PC-3 (cell line): ENCODE measurements around the gene CAMTA1. TPM values are rescaled to one million over a fixed set of nuclear protein-coding genes. Genes with fewer than 3 reads are reported as not detected.

Source experiments
- ATAC-seq: fragments of 200-7000 bp; cut with Tn5 transposase; 2 replicates; pipeline ENCODE4 v1.9.1; 2020; ENCODE audit warnings: mild to moderate bottlenecking, moderate library complexity
- BruUV-seq: library from RNA; stranded (reverse); fragments of 400-500 nt; replicated peaks from 2 replicates; lab custom pipeline; 2021; lab: Mats Ljungman, UMichigan
- CTCF ChIA-PET: fragments of 300-600 bp; sonication (Branson Sonifier 250); formaldehyde crosslinking; loops from one replicate; lab custom pipeline; 2022; ENCODE audit warnings: antibody characterized with exemption; lab: Charles Lee
- POLR2A ChIA-PET: fragments of 300-600 bp; sonication (Branson Sonifier 250); formaldehyde crosslinking; loops from one replicate; lab custom pipeline; 2022; ENCODE audit warnings: antibody characterized with exemption; ENCODE audit not compliant: unreplicated experiment; lab: Charles Lee
- DNase-seq: peaks from one replicate; pipeline ENCODE4 v3.0.0-alpha.2; 2015
- H2AFZ ChIP-seq: fragments of 300-600 bp; sonication (generic); 2 replicates; pipeline ENCODE4 v1.6.0; 2016; ENCODE audit warnings: antibody characterized with exemption, low read length
- H3F3A ChIP-seq: fragments of 300-600 bp; sonication (generic); one replicate; pipeline ENCODE4 v1.6.0; 2017; ENCODE audit warnings: antibody characterized with exemption, low read length, control low read depth, mild to moderate bottlenecking; ENCODE audit not compliant: unreplicated experiment
- H3K27ac ChIP-seq: fragments of 300-600 bp; sonication (generic); 2 replicates; pipeline ENCODE4 v1.5.1; 2016; ENCODE audit warnings: mild to moderate bottlenecking, low read length
- H3K27me3 ChIP-seq: fragments of 300-600 bp; sonication (generic); 2 replicates; pipeline ENCODE4 v1.6.1; 2016; ENCODE audit warnings: low read length, mixed read lengths
- H3K36me3 ChIP-seq: fragments of 300-600 bp; sonication (generic); 2 replicates; pipeline ENCODE4 v1.6.1; 2016; ENCODE audit warnings: low read depth, mixed run types, low read length, mixed read lengths
- H3K4me1 ChIP-seq: fragments of 300-600 bp; sonication (generic); 2 replicates; pipeline ENCODE4 v1.5.1; 2016; ENCODE audit warnings: low read length; ENCODE audit not compliant: insufficient read depth
- H3K4me2 ChIP-seq: fragments of 300-600 bp; sonication (generic); 2 replicates; pipeline ENCODE4 v1.6.0; 2016; ENCODE audit warnings: low read length
- H3K4me3 ChIP-seq: fragments of 300-600 bp; sonication (generic); 2 replicates; pipeline ENCODE4 v1.5.1; 2016; ENCODE audit warnings: mild to moderate bottlenecking, low read length, mixed read lengths
- H3K79me2 ChIP-seq: fragments of 300-600 bp; sonication (generic); 2 replicates; pipeline ENCODE4 v1.6.1; 2017; ENCODE audit warnings: low read length, mixed read lengths
- H3K9ac ChIP-seq: fragments of 300-600 bp; sonication (generic); 2 replicates; pipeline ENCODE4 v1.6.0; 2016; ENCODE audit warnings: mild to moderate bottlenecking, low read length
- H3K9me2 ChIP-seq: fragments of 300-600 bp; sonication (generic); replicated peaks from 2 replicates; pipeline ENCODE4 v1.6.1; 2016; ENCODE audit warnings: mixed run types, low read length, mixed read lengths
- H3K9me3 ChIP-seq: fragments of 300-600 bp; sonication (generic); 2 replicates; pipeline ENCODE4 v1.6.1; 2016; ENCODE audit warnings: low read length, mixed read lengths
- H4K20me1 ChIP-seq: fragments of 300-600 bp; sonication (generic); 2 replicates; pipeline ENCODE4 v1.6.1; 2016; ENCODE audit warnings: low read length, mixed read lengths
- CTCF ChIP-seq: fragments of 300-600 bp; sonication (generic); conservative IDR thresholded peaks from 2 replicates; pipeline ENCODE4 v1.5.1; 2017; ENCODE audit warnings: antibody characterized with exemption, low read depth, mild to moderate bottlenecking, low read length
- EZH2 ChIP-seq: fragments of 300-600 bp; sonication (generic); IDR thresholded peaks from one replicate; pipeline ENCODE4 v1.6.1; 2017; ENCODE audit warnings: antibody characterized with exemption, mild to moderate bottlenecking, low read length; ENCODE audit not compliant: unreplicated experiment
- EZH2phosphoT487 ChIP-seq: fragments of 300-600 bp; sonication (generic); IDR thresholded peaks from 2 replicates; pipeline ENCODE4 v1.6.1; 2018; ENCODE audit warnings: mild to moderate bottlenecking, antibody characterized with exemption, low read length, borderline replicate concordance
- intact Hi-C: fragments of 100-400 bp; cut with micrococcal nuclease; formaldehyde crosslinking; loops from 2 replicates; pipeline ENCODE4 v1.9.0; 2023
- total RNA-seq: library from RNA; depleted of rRNA; stranded (reverse); fragments of >200 nt; gene quantifications from 2 replicates; pipeline ENCODE4 v1.2.3, GENCODE V29; 2014

Gene CAMTA1
- total RNA-seq, 1 experiment from 2014 or later, result 40.8 TPM

- intact Hi-C loops, result no loop called here
- no peaks in the 10 kb centered on the region for H4K20me1 ChIP-seq
- peaks cover 100% of the 10 kb centered on the region for H3K27me3 ChIP-seq
- H3K27ac ChIP-seq, result no peak overlapping the region
- no peaks in the 10 kb centered on the region for H3K36me3 ChIP-seq
- no peaks in the 10 kb centered on the region for H3K4me1 ChIP-seq
- H3K4me2 ChIP-seq, result no peak overlapping the region
- BruUV-seq, result no TSS peak
- ATAC-seq (no peak), DNase-seq (no peak)
- no peaks in the 10 kb centered on the region for H3K79me2 ChIP-seq
- TF ChIP-seq CTCF, result no peak
- H3K9ac ChIP-seq, result no peak overlapping the region
- no peaks in the 10 kb centered on the region for H3F3A ChIP-seq
- POLR2A ChIA-PET, result no interaction called here
- H3K9me3 ChIP-seq, result no peaks in the 10 kb centered on the region
- no peak overlapping the region for H3K4me3 ChIP-seq
- CTCF ChIA-PET, result no interaction called here
- no peaks in the 10 kb centered on the region for H3K9me2 ChIP-seq
- H2AFZ ChIP-seq, result no peak overlapping the region
Measured at GRCh38 chr1:7629465-7630195, 844.4 kb downstream of the CAMTA1 start.

DNA sequence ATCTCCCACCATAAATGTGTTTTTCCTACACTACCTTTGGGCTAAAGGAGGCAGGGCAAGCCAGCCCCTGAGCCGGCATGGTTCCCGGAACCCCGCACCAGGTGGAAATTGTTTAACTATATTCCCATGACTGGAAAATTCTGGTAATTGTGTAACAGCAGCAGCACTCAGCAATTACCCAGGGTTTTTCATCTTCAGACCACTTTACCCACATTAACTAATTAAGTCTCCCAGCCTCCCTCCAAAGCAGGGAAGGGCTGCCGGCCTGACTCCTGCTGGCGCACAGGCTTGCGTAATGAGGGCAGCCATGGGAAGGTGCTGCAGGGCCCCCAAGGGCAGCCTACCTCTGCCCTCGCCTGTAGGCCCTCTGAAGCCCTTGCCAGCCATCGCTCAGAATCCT, 845.1 kb downstream of the CAMTA1 start:
- ATAC-seq (no peak), DNase-seq (no peak)
- H3K4me1 ChIP-seq, result no peaks in the 10 kb centered on the region
- TF ChIP-seq CTCF (no peak), EZH2phosphoT487 (no peak), EZH2 (no peak)
- no peak overlapping the region for H3K27ac ChIP-seq
- peaks cover 99% of the 10 kb centered on the region for H3K27me3 ChIP-seq
- BruUV-seq, result no TSS peak
- no peaks in the 10 kb centered on the region for H3K79me2 ChIP-seq
- H4K20me1 ChIP-seq, result no peaks in the 10 kb centered on the region
- CTCF ChIA-PET, result no interaction called here
- no peaks in the 10 kb centered on the region for H3K9me2 ChIP-seq
- H3K9ac ChIP-seq, result no peak overlapping the region
- POLR2A ChIA-PET, result no interaction called here
- H3K4me3 ChIP-seq, result no peak overlapping the region
- H3K36me3 ChIP-seq, result no peaks in the 10 kb centered on the region
- intact Hi-C loops, result no loop called here
- H3F3A ChIP-seq, result no peaks in the 10 kb centered on the region
- no peaks in the 10 kb centered on the region for H3K9me3 ChIP-seq
- H2AFZ ChIP-seq, result no peak overlapping the region
- no peak overlapping the region for H3K4me2 ChIP-seq

DNA sequence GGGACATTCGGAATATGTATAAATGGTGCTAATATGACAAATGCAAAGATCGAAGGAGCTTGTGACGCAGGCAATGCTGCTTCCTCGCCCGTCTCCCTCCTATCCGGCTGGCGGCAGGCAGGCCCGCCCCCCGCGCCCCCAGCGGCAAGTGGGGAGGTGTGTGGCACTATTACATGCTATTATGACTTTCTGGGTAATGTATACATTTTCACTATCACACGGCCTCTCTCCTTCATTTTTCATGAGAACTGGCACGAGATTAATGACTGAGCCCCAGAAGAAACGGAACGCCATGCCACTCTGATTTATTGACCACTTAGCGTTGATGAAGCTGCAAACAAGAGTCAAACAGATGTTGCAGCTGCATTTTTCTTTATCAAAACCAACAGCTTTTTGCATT, 846.9 kb downstream of the CAMTA1 start:
- H3K4me3 ChIP-seq, result no peak overlapping the region
- TF ChIP-seq CTCF, result no peak
- TF ChIP-seq EZH2phosphoT487, result no peak
- TF ChIP-seq EZH2, result no peak
- H2AFZ ChIP-seq, result no peak overlapping the region
- CTCF ChIA-PET, result no interaction called here
- intact Hi-C loops, result no loop called here
- no peaks in the 10 kb centered on the region for H3K36me3 ChIP-seq
- no peak overlapping the region for H3K9ac ChIP-seq
- no peaks in the 10 kb centered on the region for H4K20me1 ChIP-seq
- H3K4me2 ChIP-seq, result no peak overlapping the region
- no peaks in the 10 kb centered on the region for H3F3A ChIP-seq
- no TSS peak for BruUV-seq
- H3K79me2 ChIP-seq, result no peaks in the 10 kb centered on the region
- no peak overlapping the region for H3K27ac ChIP-seq
- DNase-seq (no peak), ATAC-seq (no peak)
- no peaks in the 10 kb centered on the region for H3K9me2 ChIP-seq
- POLR2A ChIA-PET, result no interaction called here
- H3K27me3 ChIP-seq, result peaks cover 94% of the 10 kb centered on the region
- H3K4me1 ChIP-seq, result no peaks in the 10 kb centered on the region
- H3K9me3 ChIP-seq, result no peaks in the 10 kb centered on the region
